ENCODE data around the gene FAT1.

The FAT1 gene

GRCh38 chr4:186554914-186555827 is 168.5 kb downstream of the FAT1 start, which contains the start of gene MTNR1A:
Gene MTNR1A (minus strand): TSS chr4:186555567. CDS start chr4:186555365, 202 bp downstream.
- Histone ChIP-seq H2BK15ac (ENCODE audit: low read length) (no peak within 1 kb of the TSS), H3K18ac (ENCODE audit: low read length) (peak within 1 kb of the TSS; percentile 91), H3K4ac (ENCODE audit: low read length) (no peak within 1 kb of the TSS), H3K23ac (ENCODE audit: low read depth, low read length, poor library complexity) (peak within 1 kb of the TSS; percentile 87), H4K91ac (ENCODE audit: low read depth, low read length, poor library complexity) (no peak within 1 kb of the TSS), H2AFZ (ENCODE audit: low read length) (peak within 1 kb of the TSS; percentile 94), H3K79me1 (ENCODE audit: low read depth, low read length) (peaks cover 2% of the 10 kb centered on the region), H3K14ac (ENCODE audit: low read length) (peak within 1 kb of the TSS; percentile 25), H3K4me1 (ENCODE audit: control insufficient read depth in 2 of 2, insufficient read depth in 1 of 2, low read depth in 1 of 2, low read length in 2 of 2) (peaks cover 0 to 3% of the 10 kb centered on the region in 2 donors), H2BK120ac (ENCODE audit: low read depth, low read length) (no peak within 1 kb of the TSS), H3K9ac (ENCODE audit: low read depth, low read length, poor library complexity) (peak within 1 kb of the TSS; percentile 99), H2BK5ac (ENCODE audit: low read length) (no peak within 1 kb of the TSS), H2BK12ac (ENCODE audit: low read length) (peak within 1 kb of the TSS; percentile 67), H2AK5ac (ENCODE audit: low read depth, low read length) (no peak within 1 kb of the TSS), H3K27me3 (ENCODE audit: control insufficient read depth in 3 of 3, insufficient read depth in 3 of 3, low read depth in 1 of 3, low read length in 3 of 3) (peaks cover 0 to 68% (median 0%) of the 10 kb centered on the region in 3 experiments), H3K27ac (replicated peaks; ENCODE audit: low read length) (no peak within 1 kb of the TSS), H4K8ac (ENCODE audit: low read depth, low read length) (no peak within 1 kb of the TSS), H3K9me3 (replicated peaks in 1 of 2; ENCODE audit: control insufficient read depth in 2 of 2, insufficient read depth in 1 of 2, low read depth in 1 of 2, low read length in 2 of 2) (peaks cover 0 to 2% of the 10 kb centered on the region in 2 donors), H3K36me3 (replicated peaks in 1 of 2; ENCODE audit: control insufficient read depth in 2 of 2, insufficient read depth in 2 of 2, low read length in 2 of 2) (no peaks in the 10 kb centered on the region), H3K4me2 (ENCODE audit: insufficient read depth, low read length, poor library complexity, severe bottlenecking) (peak within 1 kb of the TSS; percentile 95), H3K4me3 (ENCODE audit: low read length in 2 of 2) (peak within 1 kb of the TSS; percentile 46 to 96)
- no CpG with 5 or more reads among the region's 91 CpGs for WGBS, 2 donors (ENCODE audit: extremely low coverage in 2 of 2, insufficient read length in 2 of 2, insufficient replicate concordance in 1 of 2)
- peak; percentile 46 for DNase-seq (ENCODE audit: low spot score)

GRCh38 chr4:186554539-186554913 is 169.1 kb downstream of the FAT1 start:
- H4K8ac ChIP-seq (ENCODE audit: low read depth, low read length) = no peak overlapping the region
- H3K9ac ChIP-seq (ENCODE audit: low read depth, low read length, poor library complexity) = no peak overlapping the region
- peak overlapping the region; percentile 95 for H3K4me2 ChIP-seq (ENCODE audit: insufficient read depth, low read length, poor library complexity, severe bottlenecking)
- H3K79me1 ChIP-seq (ENCODE audit: low read depth, low read length) = peaks cover 2% of the 10 kb centered on the region
- no peak overlapping the region for H3K14ac ChIP-seq (ENCODE audit: low read length)
- no peak overlapping the region for H2AK5ac ChIP-seq (ENCODE audit: low read depth, low read length)
- DNase-seq (ENCODE audit: low spot score) = no peak
- H2BK12ac ChIP-seq (ENCODE audit: low read length) = no peak overlapping the region
- no peak overlapping the region for H3K4ac ChIP-seq (ENCODE audit: low read length)
- no peaks in the 10 kb centered on the region for H3K9me3 ChIP-seq (replicated peaks in 1 of 2; ENCODE audit: control insufficient read depth in 2 of 2, insufficient read depth in 1 of 2, low read depth in 1 of 2, low read length in 2 of 2)
- WGBS, 2 donors (ENCODE audit: extremely low coverage in 2 of 2, insufficient read length in 2 of 2, insufficient replicate concordance in 1 of 2) = no CpG with 5 or more reads among the region's 12 CpGs
- no peak overlapping the region for H3K23ac ChIP-seq (ENCODE audit: low read depth, low read length, poor library complexity)
- no peaks in the 10 kb centered on the region for H3K36me3 ChIP-seq (replicated peaks in 1 of 2; ENCODE audit: control insufficient read depth in 2 of 2, insufficient read depth in 2 of 2, low read length in 2 of 2)
- H2BK5ac ChIP-seq (ENCODE audit: low read length) = no peak overlapping the region
- H3K4me1 ChIP-seq (ENCODE audit: control insufficient read depth in 2 of 2, insufficient read depth in 1 of 2, low read depth in 1 of 2, low read length in 2 of 2) = peaks cover 0 to 3% of the 10 kb centered on the region in 2 donors
- H3K18ac ChIP-seq (ENCODE audit: low read length) = no peak overlapping the region
- peak overlapping the region; percentile 46 to 96 for H3K4me3 ChIP-seq (ENCODE audit: low read length in 2 of 2)
- H3K27ac ChIP-seq (replicated peaks; ENCODE audit: low read length) = no peak overlapping the region
- no peak overlapping the region for H2BK120ac ChIP-seq (ENCODE audit: low read depth, low read length)
- H2BK15ac ChIP-seq (ENCODE audit: low read length) = no peak overlapping the region
- H4K91ac ChIP-seq (ENCODE audit: low read depth, low read length, poor library complexity) = no peak overlapping the region
- peak overlapping the region; percentile 94 for H2AFZ ChIP-seq (ENCODE audit: low read length)
- H3K27me3 ChIP-seq (ENCODE audit: control insufficient read depth in 3 of 3, insufficient read depth in 3 of 3, low read depth in 1 of 3, low read length in 3 of 3) = peaks cover 0 to 74% (median 0%) of the 10 kb centered on the region in 3 experiments

DNA sequence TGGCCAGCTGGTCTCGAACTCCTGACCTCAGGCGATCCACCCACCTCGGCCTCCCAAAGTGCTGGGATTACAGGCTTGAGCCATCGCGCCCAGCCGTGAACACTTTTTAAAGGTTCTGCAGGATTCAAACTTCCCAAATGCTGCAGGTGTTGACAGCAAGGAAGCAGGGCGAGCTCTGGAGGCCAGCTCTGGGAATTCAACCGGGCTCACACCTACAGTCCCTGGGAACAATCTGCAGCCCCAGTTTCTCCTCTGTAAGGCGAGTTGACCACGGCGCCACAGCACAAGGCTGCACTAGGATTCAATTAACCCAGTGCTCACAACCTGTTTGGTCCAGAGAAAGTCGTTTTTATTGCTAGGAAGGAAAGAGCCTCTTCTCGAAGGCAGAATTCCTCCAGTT is 169.9 kb downstream of the FAT1 start:
- no peak overlapping the region for H4K8ac ChIP-seq (ENCODE audit: low read depth, low read length)
- peaks cover 2% of the 10 kb centered on the region for H3K79me1 ChIP-seq (ENCODE audit: low read depth, low read length)
- H3K14ac ChIP-seq (ENCODE audit: low read length) = no peak overlapping the region
- no peaks in the 10 kb centered on the region for H3K36me3 ChIP-seq (replicated peaks in 1 of 2; ENCODE audit: control insufficient read depth in 2 of 2, insufficient read depth in 2 of 2, low read length in 2 of 2)
- no peak overlapping the region for H2BK15ac ChIP-seq (ENCODE audit: low read length)
- no peak overlapping the region for H3K9ac ChIP-seq (ENCODE audit: low read depth, low read length, poor library complexity)
- H3K4me2 ChIP-seq (ENCODE audit: insufficient read depth, low read length, poor library complexity, severe bottlenecking) = no peak overlapping the region
- H3K27ac ChIP-seq (replicated peaks; ENCODE audit: low read length) = no peak overlapping the region
- peaks cover 0 to 80% (median 0%) of the 10 kb centered on the region in 3 experiments for H3K27me3 ChIP-seq (ENCODE audit: control insufficient read depth in 3 of 3, insufficient read depth in 3 of 3, low read depth in 1 of 3, low read length in 3 of 3)
- no peak overlapping the region for H3K18ac ChIP-seq (ENCODE audit: low read length)
- no peaks in the 10 kb centered on the region for H3K9me3 ChIP-seq (replicated peaks in 1 of 2; ENCODE audit: control insufficient read depth in 2 of 2, insufficient read depth in 1 of 2, low read depth in 1 of 2, low read length in 2 of 2)
- no peak overlapping the region for H3K4me3 ChIP-seq (ENCODE audit: low read length in 2 of 2)
- no peak overlapping the region for H2BK5ac ChIP-seq (ENCODE audit: low read length)
- H2AK5ac ChIP-seq (ENCODE audit: low read depth, low read length) = no peak overlapping the region
- H2AFZ ChIP-seq (ENCODE audit: low read length) = no peak overlapping the region
- WGBS, 2 donors (ENCODE audit: extremely low coverage in 2 of 2, insufficient read length in 2 of 2, insufficient replicate concordance in 1 of 2) = no CpG with 5 or more reads among the region's 13 CpGs
- H3K4ac ChIP-seq (ENCODE audit: low read length) = no peak overlapping the region
- H4K91ac ChIP-seq (ENCODE audit: low read depth, low read length, poor library complexity) = no peak overlapping the region
- H2BK120ac ChIP-seq (ENCODE audit: low read depth, low read length) = no peak overlapping the region
- H3K4me1 ChIP-seq (ENCODE audit: control insufficient read depth in 2 of 2, insufficient read depth in 1 of 2, low read depth in 1 of 2, low read length in 2 of 2) = peaks cover 0 to 3% of the 10 kb centered on the region in 2 donors
- DNase-seq (ENCODE audit: low spot score) = no peak
- no peak overlapping the region for H3K23ac ChIP-seq (ENCODE audit: low read depth, low read length, poor library complexity)
- H2BK12ac ChIP-seq (ENCODE audit: low read length) = no peak overlapping the region

DNA sequence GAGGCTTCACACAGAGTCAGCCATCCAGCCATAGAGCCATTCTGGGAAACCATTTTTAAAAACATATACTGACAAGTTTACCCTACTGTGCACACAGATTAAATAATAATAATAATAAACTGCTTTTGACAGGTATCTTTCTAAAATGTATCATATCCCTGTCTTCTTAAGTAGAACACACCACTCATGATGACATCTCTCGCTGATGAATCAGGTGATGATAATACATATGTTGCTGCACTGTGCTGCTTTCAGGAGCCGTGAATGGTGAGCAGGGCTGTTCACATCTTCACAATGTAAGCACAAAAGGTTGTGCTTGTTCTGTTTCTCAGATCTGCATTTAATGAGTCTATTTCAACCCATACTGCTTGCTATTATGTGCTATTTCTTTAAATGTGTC is 171.8 kb downstream of the FAT1 start:
- H3K36me3 ChIP-seq (replicated peaks in 1 of 2; ENCODE audit: control insufficient read depth in 2 of 2, insufficient read depth in 2 of 2, low read length in 2 of 2) = no peaks in the 10 kb centered on the region
- H2BK15ac ChIP-seq (ENCODE audit: low read length) = no peak overlapping the region
- no peak overlapping the region for H4K8ac ChIP-seq (ENCODE audit: low read depth, low read length)
- no peak overlapping the region for H3K4me2 ChIP-seq (ENCODE audit: insufficient read depth, low read length, poor library complexity, severe bottlenecking)
- no peak overlapping the region for H2BK12ac ChIP-seq (ENCODE audit: low read length)
- H3K14ac ChIP-seq (ENCODE audit: low read length) = no peak overlapping the region
- no peak overlapping the region for H3K4ac ChIP-seq (ENCODE audit: low read length)
- peaks cover 0 to 3% of the 10 kb centered on the region in 2 donors for H3K9me3 ChIP-seq (replicated peaks in 1 of 2; ENCODE audit: control insufficient read depth in 2 of 2, insufficient read depth in 1 of 2, low read depth in 1 of 2, low read length in 2 of 2)
- H3K4me3 ChIP-seq (ENCODE audit: low read length in 2 of 2) = no peak overlapping the region
- peaks cover 4% of the 10 kb centered on the region for H3K79me1 ChIP-seq (ENCODE audit: low read depth, low read length)
- no peak overlapping the region for H2AK5ac ChIP-seq (ENCODE audit: low read depth, low read length)
- H3K23ac ChIP-seq (ENCODE audit: low read depth, low read length, poor library complexity) = no peak overlapping the region
- H3K4me1 ChIP-seq (ENCODE audit: control insufficient read depth in 2 of 2, insufficient read depth in 1 of 2, low read depth in 1 of 2, low read length in 2 of 2) = peaks cover 0 to 3% of the 10 kb centered on the region in 2 donors
- no peak overlapping the region for H3K27ac ChIP-seq (replicated peaks; ENCODE audit: low read length)
- DNase-seq (ENCODE audit: low spot score) = no peak
- no peak overlapping the region for H3K9ac ChIP-seq (ENCODE audit: low read depth, low read length, poor library complexity)
- no peak overlapping the region for H2BK5ac ChIP-seq (ENCODE audit: low read length)
- H2BK120ac ChIP-seq (ENCODE audit: low read depth, low read length) = no peak overlapping the region
- no CpG with 5 or more reads among the region's 2 CpGs for WGBS, 2 donors (ENCODE audit: extremely low coverage in 2 of 2, insufficient read length in 2 of 2, insufficient replicate concordance in 1 of 2)
- H2AFZ ChIP-seq (ENCODE audit: low read length) = no peak overlapping the region
- peaks cover 0 to 71% (median 0%) of the 10 kb centered on the region in 3 experiments for H3K27me3 ChIP-seq (ENCODE audit: control insufficient read depth in 3 of 3, insufficient read depth in 3 of 3, low read depth in 1 of 3, low read length in 3 of 3)
- no peak overlapping the region for H4K91ac ChIP-seq (ENCODE audit: low read depth, low read length, poor library complexity)
- H3K18ac ChIP-seq (ENCODE audit: low read length) = no peak overlapping the region
